Neural cell (in vitro differentiated cells): ENCODE measurements around the gene C13orf46. TPM values are rescaled to one million over a fixed set of nuclear protein-coding genes. Genes with fewer than 3 reads are reported as not detected.

Source experiments
- H2AFZ ChIP-seq: fragments of 200-600, 300-800 bp; sonication (generic), shearing (Covaris generic); 2 replicates; pipeline ENCODE4 v1.6.0; 2014; ENCODE audit warnings: low read depth, mild to moderate bottlenecking, antibody characterized with exemption, low read length, moderate library complexity
- H3F3A ChIP-seq: fragments of 200-600 bp; shearing (Covaris generic); 2 replicates; pipeline ENCODE4 v1.6.1; 2016; ENCODE audit warnings: mild to moderate bottlenecking, moderate library complexity, mixed read lengths, antibody characterized with exemption, low read length; ENCODE audit not compliant: insufficient read depth, poor library complexity, severe bottlenecking
- H3K27ac ChIP-seq: fragments of 200-600, 300-800 bp; sonication (generic), shearing (Covaris generic); 2 replicates; pipeline ENCODE4 v1.5.1; 2014; ENCODE audit warnings: mild to moderate bottlenecking, low read length, moderate library complexity
- H3K27me3 ChIP-seq: fragments of 300-800, 200-600 bp; sonication (generic), shearing (Covaris generic); 2 replicates; pipeline ENCODE4 v1.6.0; 2014; ENCODE audit warnings: mild to moderate bottlenecking, low read depth, low read length, moderate library complexity; ENCODE audit not compliant: insufficient read depth
- H3K36me3 ChIP-seq: fragments of 300-800, 200-600 bp; sonication (generic), shearing (Covaris generic); 2 replicates; pipeline ENCODE4 v1.5.1; 2014; ENCODE audit warnings: mild to moderate bottlenecking, antibody characterized with exemption, low read length, moderate library complexity; ENCODE audit not compliant: insufficient read depth
- H3K4me2 ChIP-seq: fragments of 300-800, 200-600 bp; sonication (generic), shearing (Covaris generic); 2 replicates; pipeline ENCODE4 v1.6.0; 2014; ENCODE audit warnings: mild to moderate bottlenecking, low read length
- H3K4me3 ChIP-seq: fragments of 300-800, 200-600 bp; sonication (generic), shearing (Covaris generic); 2 replicates; pipeline ENCODE4 v1.5.1; 2014; ENCODE audit warnings: mild to moderate bottlenecking, low read length, moderate library complexity
- H3K79me2 ChIP-seq: fragments of 200-600 bp; shearing (Covaris generic); replicated peaks from 2 replicates; pipeline ENCODE4 v1.6.0; 2014; ENCODE audit warnings: mild to moderate bottlenecking, low read length, moderate library complexity; ENCODE audit not compliant: insufficient read depth
- H3K9ac ChIP-seq: fragments of 300-800, 200-600 bp; sonication (generic), shearing (Covaris generic); 2 replicates; pipeline ENCODE4 v1.6.1; 2016; ENCODE audit warnings: mild to moderate bottlenecking, low read length, mixed read lengths
- H3K9me2 ChIP-seq: fragments of 200-600 bp; shearing (Covaris generic); 2 replicates; pipeline ENCODE4 v1.6.1; 2016; ENCODE audit warnings: mild to moderate bottlenecking, low read length, mixed read lengths; ENCODE audit not compliant: insufficient read depth
- H3K9me3 ChIP-seq: fragments of 200-600, 300-800 bp; sonication (generic), shearing (Covaris generic); 2 replicates; pipeline ENCODE4 v1.6.1; 2016; ENCODE audit warnings: mild to moderate bottlenecking, mixed run types, low read length, moderate library complexity, mixed read lengths
- H4K20me1 ChIP-seq: fragments of 200-600 bp; shearing (Covaris generic); 2 replicates; pipeline ENCODE4 v1.6.1; 2016; ENCODE audit warnings: mild to moderate bottlenecking, mixed run types; ENCODE audit not compliant: insufficient read depth
- CTCF ChIP-seq: fragments of 450-650 bp; IDR thresholded peaks from 2 replicates; pipeline ENCODE4 v1.5.1; 2014; ENCODE audit warnings: antibody characterized with exemption, mild to moderate bottlenecking, moderate library complexity; ENCODE audit not compliant: poor library complexity, severe bottlenecking
- EP300 ChIP-seq: fragments of 450-650 bp; conservative IDR thresholded peaks from 2 replicates; pipeline ENCODE4 v1.6.1; 2014; ENCODE audit warnings: antibody characterized with exemption, mild to moderate bottlenecking, moderate library complexity; ENCODE audit not compliant: poor library complexity, severe bottlenecking
- EZH2 ChIP-seq: fragments of 200-600, 300-800 bp; shearing (Covaris generic), sonication (generic); IDR thresholded peaks from 2 replicates; pipeline ENCODE4 v1.6.1; 2014; ENCODE audit warnings: antibody characterized with exemption, low read length, borderline replicate concordance, mild to moderate bottlenecking; ENCODE audit not compliant: insufficient read depth, poor library complexity, severe bottlenecking
- MXI1 ChIP-seq: fragments of 450-650 bp; conservative IDR thresholded peaks from 2 replicates; pipeline ENCODE4 v1.6.1; 2014; ENCODE audit warnings: antibody characterized with exemption, mild to moderate bottlenecking; ENCODE audit not compliant: poor library complexity, severe bottlenecking
- POLR2AphosphoS5 ChIP-seq: IDR thresholded peaks from 2 replicates; pipeline ENCODE4 v1.6.1; 2012
- RAD21 ChIP-seq: fragments of 450-650 bp; conservative IDR thresholded peaks from 2 replicates; pipeline ENCODE4 v1.6.1; 2014; ENCODE audit warnings: antibody characterized with exemption, mild to moderate bottlenecking, moderate library complexity
- SMC3 ChIP-seq: fragments of 450-650 bp; conservative IDR thresholded peaks from 2 replicates; pipeline ENCODE4 v1.6.1; 2014; ENCODE audit warnings: antibody characterized with exemption, mild to moderate bottlenecking, moderate library complexity; ENCODE audit not compliant: poor library complexity
- TAF1 ChIP-seq: IDR thresholded peaks from 2 replicates; pipeline ENCODE4 v1.6.1; 2012; ENCODE audit warnings: low read depth
- polyA minus RNA-seq: library from RNA; depleted of rRNA, polyadenylated mRNA; stranded (reverse); fragments of >200 nt; gene quantifications from 2 replicates; pipeline ENCODE4 v1.2.3, GENCODE V29; 2014
- polyA plus RNA-seq: library from polyadenylated mRNA; depleted of rRNA; stranded (reverse); fragments of >200 nt; gene quantifications from 2 replicates; pipeline ENCODE4 v1.2.3, GENCODE V29; 2014

C13orf46 gene
- not detected in 2 replicates for polyA plus RNA-seq
- not detected in 2 replicates for polyA minus RNA-seq

- TF ChIP-seq POLR2AphosphoS5, result no peak
- no peaks in the 10 kb centered on the region for H3K9me3 ChIP-seq
- H3K36me3 ChIP-seq, result no peaks in the 10 kb centered on the region
- no peaks in the 10 kb centered on the region for H3K27me3 ChIP-seq
- H3F3A ChIP-seq, result no peaks in the 10 kb centered on the region
- no peaks in the 10 kb centered on the region for H3K79me2 ChIP-seq
- H3K9me2 ChIP-seq, result no peaks in the 10 kb centered on the region
- H3K4me2 ChIP-seq, result no peak within 1 kb of the TSS
- H3K9ac ChIP-seq, result no peak within 1 kb of the TSS
- H2AFZ ChIP-seq, result no peak within 1 kb of the TSS
- no peak within 1 kb of the TSS for H3K27ac ChIP-seq
- H3K4me3 ChIP-seq, result no peak within 1 kb of the TSS
- no peaks in the 10 kb centered on the region for H4K20me1 ChIP-seq
Measured at GRCh38 chr13:113973218-113974164, at the start of gene C13orf46. Gene C13orf46, minus strand, starts transcription at chr13:113974076. Its CDS starts 79 bp downstream, at chr13:113973997.

GRCh38 chr13:114022876-114023275 is 49.0 kb upstream of the C13orf46 start:
- Histone ChIP-seq H2AFZ (no peak overlapping the region), H3K4me2 (no peak overlapping the region), H3K79me2 (no peaks in the 10 kb centered on the region), H3K9me3 (no peaks in the 10 kb centered on the region), H3K9ac (no peak overlapping the region), H3F3A (no peaks in the 10 kb centered on the region), H3K27ac (no peak overlapping the region), H4K20me1 (no peaks in the 10 kb centered on the region), H3K27me3 (no peaks in the 10 kb centered on the region), H3K9me2 (no peaks in the 10 kb centered on the region), H3K4me3 (no peak overlapping the region), H3K36me3 (no peaks in the 10 kb centered on the region)
- TF ChIP-seq POLR2AphosphoS5 (no peak), TAF1 (no peak), EP300 (no peak), SMC3 (no peak)

DNA sequence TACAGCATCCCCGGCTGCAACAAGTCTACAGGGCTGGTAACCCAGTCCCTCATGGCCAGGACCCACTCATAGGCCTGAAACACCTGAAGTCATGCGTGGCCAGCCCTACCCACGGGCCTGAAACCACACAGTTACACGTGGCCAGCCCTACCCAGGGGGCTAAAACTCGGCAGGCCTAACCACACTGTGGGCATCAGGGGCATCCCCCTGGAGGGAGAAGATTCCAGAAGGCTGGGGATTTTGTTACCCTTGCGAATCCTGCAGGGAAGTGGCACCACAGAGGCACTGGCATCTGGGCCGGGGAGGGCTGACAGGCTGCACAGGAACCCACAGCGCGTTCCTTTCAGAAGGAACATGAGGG is 48.4 kb upstream of the C13orf46 start:
- H3K79me2 ChIP-seq, result no peaks in the 10 kb centered on the region
- no peak for TF ChIP-seq CTCF
- no peak for TF ChIP-seq POLR2AphosphoS5
- no peak for TF ChIP-seq EP300
- no peak for TF ChIP-seq SMC3
- TF ChIP-seq EZH2, result no peak
- no peak for TF ChIP-seq TAF1
- no peak for TF ChIP-seq MXI1
- no peak for TF ChIP-seq RAD21
- H3K9me3 ChIP-seq, result no peaks in the 10 kb centered on the region
- H3K9ac ChIP-seq, result no peak overlapping the region
- no peaks in the 10 kb centered on the region for H3K27me3 ChIP-seq
- H3F3A ChIP-seq, result no peaks in the 10 kb centered on the region
- no peak overlapping the region for H3K27ac ChIP-seq
- no peaks in the 10 kb centered on the region for H3K36me3 ChIP-seq
- no peak overlapping the region for H3K4me3 ChIP-seq
- no peak overlapping the region for H2AFZ ChIP-seq
- H4K20me1 ChIP-seq, result no peaks in the 10 kb centered on the region
- H3K9me2 ChIP-seq, result no peaks in the 10 kb centered on the region
- no peak overlapping the region for H3K4me2 ChIP-seq
